Spleen (tissue), 11 donors: Measurements from ENCODE around the gene MIR17HG. TPM values are rescaled to one million over a fixed set of nuclear protein-coding genes. Genes with fewer than 3 reads are reported as not detected.

Experiments used
- DNase-seq: peaks from one replicate; pipeline ENCODE4 v3.0.0-alpha.2; 2020
- H3K27ac ChIP-seq, 8 donors: fragments of 200-600 bp; sonication (generic) in 7 of 8; 1 replicate in 4 of 8; 2 replicates in 4 of 8; pipeline versions ENCODE4 v1.5.0 to v1.8.0; 2016 to 2021; ENCODE audit warnings: inconsistent platforms in 4 of 8, mild to moderate bottlenecking in 4 of 8, moderate library complexity in 1 of 8
- H3K27me3 ChIP-seq, 7 donors: fragments of 200-600 bp; sonication (generic) in 6 of 7; replicated peaks in 1 of 7; 1 replicate in 4 of 7; 2 replicates in 3 of 7; pipeline versions ENCODE4 v1.5.0 to v1.8.0; 2016 to 2021; ENCODE audit warnings: inconsistent platforms in 3 of 7, mild to moderate bottlenecking in 1 of 7
- H3K36me3 ChIP-seq, 6 donors: fragments of 200-600 bp; sonication (generic) in 5 of 6; 1 replicate in 4 of 6; 2 replicates in 2 of 6; pipeline versions ENCODE4 v1.5.0 to v1.8.0; 2016 to 2021; ENCODE audit warnings: inconsistent platforms in 2 of 6
- H3K4me1 ChIP-seq, 6 donors: fragments of 200-600 bp; sonication (generic) in 5 of 6; 1 replicate in 3 of 6; 2 replicates in 3 of 6; pipeline versions ENCODE4 v1.5.0 to v1.8.0; 2016 to 2021; ENCODE audit warnings: inconsistent platforms in 3 of 6
- H3K4me3 ChIP-seq, 8 donors: fragments of 200-600 bp; sonication (generic) in 7 of 8; 1 replicate in 4 of 8; 2 replicates in 4 of 8; pipeline versions ENCODE4 v1.5.0 to v1.8.0; 2016 to 2021; ENCODE audit warnings: inconsistent platforms in 4 of 8, mild to moderate bottlenecking in 4 of 8, moderate library complexity in 2 of 8
- H3K9me3 ChIP-seq, 8 donors: fragments of 200-600 bp; sonication (generic) in 7 of 8; 1 replicate in 4 of 8; 2 replicates in 4 of 8; pipeline versions ENCODE4 v1.5.0 to v1.8.0; 2016 to 2021; ENCODE audit warnings: inconsistent platforms in 4 of 8
- POLR2A ChIP-seq, 3 donors: fragments of 450-650 bp; IDR thresholded peaks; one replicate each; pipeline ENCODE4 v1.5.1; 2017; ENCODE audit warnings: antibody characterized with exemption in 3 of 3, mild to moderate bottlenecking in 1 of 3
- POLR2AphosphoS5 ChIP-seq, 3 donors: sonication (generic); formaldehyde crosslinking; IDR thresholded peaks; one replicate each; pipeline ENCODE4 v1.5.1; 2017; ENCODE audit warnings: antibody characterized with exemption in 3 of 3
- WGBS, 5 donors: extraction: QIAGEN DNeasy Blood & Tissue Kit in 3 of 5; methylation state at CpG; one replicate each; pipeline versions ENCODE4 v1.1.5 to v1.1.7; 2013 to 2018; 5-methylcytosine and 5-hydroxymethylcytosine counted together
- intact Hi-C: fragments of 100-400 bp; cut with DNase I; formaldehyde crosslinking; loops from one replicate; pipeline ENCODE4 v1.15.0; 2023; ENCODE audit warnings: low total_unique reads
- polyA plus RNA-seq, 3 donors: library from polyadenylated mRNA; stranded (reverse); fragments of 200-250 nt; gene quantifications; one replicate each; pipeline ENCODE4 v1.2.1, GENCODE V29; 2013
- total RNA-seq, 7 donors: library from RNA; depleted of rRNA in 3 of 7; stranded (reverse); fragments of >200 nt in 3 of 7; fragmentation: NEBNext Ultra II Directional in 4 of 7; extraction: Animal tissue kit (Norgen Biotek cat#: 25700) in 4 of 7; gene quantifications; one replicate each; pipeline versions ENCODE4 v1.1.0 to v1.2.1, GENCODE V29; 2016 to 2021
- TF ChIP-seq, protein P1 (sequence below), 11 experiments: fragments of 200-600 bp in 7 of 11; fragments of 450-650 bp in 4 of 11; sonication (generic) in 4 of 11; IDR thresholded peaks in 8 of 11; conservative IDR thresholded peaks in 3 of 11; 1 replicate in 7 of 11; 2 replicates in 4 of 11; pipeline versions ENCODE4 v1.4.0 to v1.8.0; 2016 to 2021; ENCODE audit warnings: antibody characterized with exemption in 11 of 11, inconsistent platforms in 4 of 11, mild to moderate bottlenecking in 1 of 11
- donor health status: healthy with polysubstance abuse.
- donor health status: DM: no; HTN: no; CAD: no; lungs with moderate emphysema.
- donor health status: DM: no; HTN: no; CAD: no.
- donor health status: Bipolar disorder and iron deficiency.
- donor health status: healthy.
- donor health status: DM: no; HTN: no; CAD: no.
- donor health status: DM: yes; HTN: yes; CAD: no.

MIR17HG gene
- total and polyA plus RNA-seq, 10 donors: 3.7 to 15.0 (median 6.6) TPM

GRCh38 chr13:91304741-91305140 is 42.7 kb upstream of the MIR17HG start:
- Histone ChIP-seq H3K27ac (no peak overlapping the region), H3K36me3 (no peaks in the 10 kb centered on the region), H3K4me1 (no peaks in the 10 kb centered on the region), H3K27me3 (peaks cover 0 to 7% (median 0%) of the 10 kb centered on the region in 7 donors), H3K9me3 (no peaks in the 10 kb centered on the region), H3K4me3 (no peak overlapping the region)
- intact Hi-C loops: no loop called here
- WGBS, 5 donors: 81 to 88% (median 85%) methylated on average over 2 of the region's 2 CpGs
- DNase-seq: no peak
- no peak for TF ChIP-seq POLR2A (IDR thresholded peaks at IDR 0.05)
- no peak for TF ChIP-seq POLR2AphosphoS5 (IDR thresholded peaks at IDR 0.05)
- TF ChIP-seq, protein P1, sequence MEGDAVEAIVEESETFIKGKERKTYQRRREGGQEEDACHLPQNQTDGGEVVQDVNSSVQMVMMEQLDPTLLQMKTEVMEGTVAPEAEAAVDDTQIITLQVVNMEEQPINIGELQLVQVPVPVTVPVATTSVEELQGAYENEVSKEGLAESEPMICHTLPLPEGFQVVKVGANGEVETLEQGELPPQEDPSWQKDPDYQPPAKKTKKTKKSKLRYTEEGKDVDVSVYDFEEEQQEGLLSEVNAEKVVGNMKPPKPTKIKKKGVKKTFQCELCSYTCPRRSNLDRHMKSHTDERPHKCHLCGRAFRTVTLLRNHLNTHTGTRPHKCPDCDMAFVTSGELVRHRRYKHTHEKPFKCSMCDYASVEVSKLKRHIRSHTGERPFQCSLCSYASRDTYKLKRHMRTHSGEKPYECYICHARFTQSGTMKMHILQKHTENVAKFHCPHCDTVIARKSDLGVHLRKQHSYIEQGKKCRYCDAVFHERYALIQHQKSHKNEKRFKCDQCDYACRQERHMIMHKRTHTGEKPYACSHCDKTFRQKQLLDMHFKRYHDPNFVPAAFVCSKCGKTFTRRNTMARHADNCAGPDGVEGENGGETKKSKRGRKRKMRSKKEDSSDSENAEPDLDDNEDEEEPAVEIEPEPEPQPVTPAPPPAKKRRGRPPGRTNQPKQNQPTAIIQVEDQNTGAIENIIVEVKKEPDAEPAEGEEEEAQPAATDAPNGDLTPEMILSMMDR (IDR thresholded peaks at IDR 0.05 in 8 of 11, conservative IDR thresholded peaks at IDR 0.05 in 3 of 11): no peak

DNA sequence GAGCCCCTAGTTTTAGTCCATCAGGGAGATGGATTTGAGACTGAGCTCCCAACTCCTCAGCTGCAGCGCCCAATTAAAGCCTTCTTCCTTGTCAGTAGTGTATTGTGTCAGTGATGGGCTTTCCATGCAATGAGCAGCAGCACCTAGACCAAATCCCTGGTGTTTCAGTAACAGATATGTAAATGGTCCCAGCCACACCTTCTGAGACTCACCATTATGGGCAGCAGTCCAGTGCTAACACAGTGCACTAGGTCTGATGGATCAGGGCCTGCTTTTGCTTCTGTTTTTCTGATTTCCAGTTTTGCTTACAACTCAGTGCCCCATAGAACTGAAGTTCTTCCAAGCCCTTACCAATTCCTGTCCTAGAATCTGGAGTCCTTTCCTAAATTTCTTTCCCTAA is 41.8 kb upstream of the MIR17HG start:
- WGBS, 5 donors: 83 to 99% (median 95%) methylated on average over 1 of the region's 1 CpG
- peaks cover 0 to 7% (median 0%) of the 10 kb centered on the region in 7 donors for H3K27me3 ChIP-seq
- H3K27ac ChIP-seq: no peak overlapping the region
- TF ChIP-seq POLR2A (IDR thresholded peaks at IDR 0.05): no peak
- no peak for TF ChIP-seq POLR2AphosphoS5 (IDR thresholded peaks at IDR 0.05)
- TF ChIP-seq, protein P1 (IDR thresholded peaks at IDR 0.05 in 8 of 11, conservative IDR thresholded peaks at IDR 0.05 in 3 of 11): no peak
- H3K9me3 ChIP-seq: no peaks in the 10 kb centered on the region
- no peaks in the 10 kb centered on the region for H3K4me1 ChIP-seq
- H3K36me3 ChIP-seq: no peaks in the 10 kb centered on the region
- no peak for DNase-seq
- no peak overlapping the region for H3K4me3 ChIP-seq
- intact Hi-C loops: no loop called here

- Histone ChIP-seq H3K9me3 (no peaks in the 10 kb centered on the region), H3K4me3 (no peak overlapping the region), H3K36me3 (no peaks in the 10 kb centered on the region), H3K27me3 (peaks cover 0 to 10% (median 0%) of the 10 kb centered on the region in 7 donors), H3K4me1 (peaks cover 0 to 1% (median 0%) of the 10 kb centered on the region in 6 donors), H3K27ac (no peak overlapping the region)
- DNase-seq: no peak
- WGBS, 5 donors: 63 to 77% (median 69%) methylated on average over 2 of the region's 2 CpGs
- intact Hi-C loops: no loop called here
- TF ChIP-seq, protein P1 (IDR thresholded peaks at IDR 0.05 in 8 of 11, conservative IDR thresholded peaks at IDR 0.05 in 3 of 11): no peak
- no peak for TF ChIP-seq POLR2A (IDR thresholded peaks at IDR 0.05)
- no peak for TF ChIP-seq POLR2AphosphoS5 (IDR thresholded peaks at IDR 0.05)
Observed at GRCh38 chr13:91307887-91308286, 39.6 kb upstream of the MIR17HG start.

- H3K36me3 ChIP-seq: no peaks in the 10 kb centered on the region
- DNase-seq: no peak
- H3K27ac ChIP-seq: no peak overlapping the region
- no peak overlapping the region for H3K4me3 ChIP-seq
- intact Hi-C loops: no loop called here
- 57 to 86% (median 62%) methylated on average over 2 of the region's 2 CpGs for WGBS, 5 donors
- H3K27me3 ChIP-seq: peaks cover 0 to 12% (median 0%) of the 10 kb centered on the region in 7 donors
- H3K4me1 ChIP-seq: peaks cover 0 to 6% (median under 1%) of the 10 kb centered on the region in 6 donors
- TF ChIP-seq POLR2AphosphoS5 (IDR thresholded peaks at IDR 0.05) (no peak), POLR2A (IDR thresholded peaks at IDR 0.05) (no peak)
- TF ChIP-seq, protein P1 (IDR thresholded peaks at IDR 0.05 in 8 of 11, conservative IDR thresholded peaks at IDR 0.05 in 3 of 11): no peak
- no peaks in the 10 kb centered on the region for H3K9me3 ChIP-seq
Observed at GRCh38 chr13:91308299-91308698, 39.2 kb upstream of the MIR17HG start.
